Heart right ventricle (tissue), 16 donors: ENCODE data around the gene RYK. TPM values are rescaled to one million over a fixed set of nuclear protein-coding genes. Genes with fewer than 3 reads are reported as not detected.

Experiments used
- ATAC-seq, 8 donors: fragments of 200-7000 bp; cut with Tn5 transposase; one replicate each; pipeline ENCODE4 v1.9.1; 2020; ENCODE audit warnings: mild to moderate bottlenecking in 8 of 8, moderate library complexity in 8 of 8, moderate number of reproducible peaks in 1 of 8
- DNase-seq, 2 donors: peaks; one replicate each; pipeline ENCODE4 v3.0.0-alpha.2; 2020
- H3K27ac ChIP-seq, 10 donors: fragments of 200-600 bp; sonication (generic) in 2 of 10; one replicate each; pipeline versions ENCODE4 v1.5.0 to v1.8.0; 2020 to 2022; ENCODE audit warnings: mild to moderate bottlenecking in 3 of 10
- H3K27me3 ChIP-seq, 7 donors: fragments of 200-600 bp; one replicate each; pipeline ENCODE4 v1.8.0; 2021 to 2022; ENCODE audit warnings: mild to moderate bottlenecking in 2 of 7
- H3K36me3 ChIP-seq, 9 donors: fragments of 200-600 bp; sonication (generic) in 1 of 9; one replicate each; pipeline versions ENCODE4 v1.5.0 to v1.8.0; 2020 to 2022; ENCODE audit warnings: mild to moderate bottlenecking in 2 of 9
- H3K4me1 ChIP-seq, 9 donors: fragments of 200-600 bp; sonication (generic) in 1 of 9; one replicate each; pipeline versions ENCODE4 v1.5.0 to v1.8.0; 2020 to 2022; ENCODE audit warnings: mild to moderate bottlenecking in 4 of 9
- H3K4me3 ChIP-seq, 10 donors: fragments of 200-600 bp; sonication (generic) in 2 of 10; one replicate each; pipeline versions ENCODE4 v1.5.0 to v1.8.0; 2020 to 2022; ENCODE audit warnings: mild to moderate bottlenecking in 7 of 10, moderate library complexity in 2 of 10
- H3K9me3 ChIP-seq, 11 donors: fragments of 200-600 bp in 10 of 11; sonication (generic) in 2 of 11; one replicate each; pipeline versions ENCODE4 v1.5.0 to v1.8.0; 2013 to 2022; ENCODE audit warnings: mild to moderate bottlenecking in 2 of 11, control low read depth in 1 of 11, moderate library complexity in 1 of 11
- CTCF ChIP-seq, 9 donors: fragments of 200-600 bp; sonication (generic) in 2 of 9; IDR thresholded peaks; one replicate each; pipeline versions ENCODE4 v1.5.0 to v1.8.0; 2021 to 2022; ENCODE audit warnings: antibody characterized with exemption in 9 of 9, mild to moderate bottlenecking in 5 of 9, moderate library complexity in 1 of 9
- WGBS, 2 donors: extraction: QIAGEN DNeasy Blood & Tissue Kit; methylation state at CpG; one replicate each; pipeline ENCODE4 v1.1.7; 2013; ENCODE audit warnings: inconsistent platforms in 1 of 2; 5-methylcytosine and 5-hydroxymethylcytosine counted together
- intact Hi-C, 10 donors: fragments of 100-400 bp; cut with DNase I; formaldehyde crosslinking; loops; one replicate each; pipeline versions ENCODE4 v1.11.1 to v1.14.2; 2022
- polyA plus RNA-seq, 2 donors: library from polyadenylated mRNA; stranded (reverse); fragments of 200-250 nt; gene quantifications; one replicate each; pipeline ENCODE4 v1.2.3, GENCODE V29; 2013
- total RNA-seq, 10 donors: library from RNA; stranded (reverse); fragmentation: NEBNext Ultra II Directional in 3 of 10; extraction: Animal tissue kit (Norgen Biotek cat#: 25700) in 3 of 10; gene quantifications; one replicate each; pipeline versions ENCODE4 v1.2.1 to v1.2.4, GENCODE V29; 2021 to 2023
- donor health status: Arrhythmogenic right ventricular cardiomyopathy.
- donor health status: ischemic (EF 13 %, LVEDD 7.1; RV severe dilation, severe dysfunction).
- donor health status: healthy with polysubstance abuse.
- donor health status: DM: no; HTN: yes; CAD: no.
- donor health status: DM: no; HTN: no; CAD: no.
- donor health status: ischemic (EF 25% LVEDD 6.9; RV normal size, moderate dysfunction).
- donor health status: ischemic (EF 25% LVEDD 5.7; RV mildly dilated, moderate dysfunction).
- donor health status: healthy.
- donor health status: DM: yes; HTN: yes; CAD: no.
- donor health status: Ischemic cardiomyopathy.
- donor health status: ischemic (EF 35%, LVEDD 5.7; RV mildly dilated, moderate dysfunction).
- donor health status: nonischemic (EF 11% LVEDD 7.7; RV severe dilation, severe dysfunction).
- donor health status: DM: yes; HTN: yes; CAD: no.
- donor health status: PGD.
- donor health status: ischemic (EF 29% LVEDD 5.4; RV normal size, mild dysfunction).
- donor health status: nonischemic (EF 23%, LVEDD 6.1; RV moderate dilation, normal function).

The RYK gene
- total and polyA plus RNA-seq, 12 donors: 18.0 to 45.8 (median 36.5) TPM

GRCh38 chr3:134216851-134217250, 33.8 kb downstream of the RYK start:
- ATAC-seq (no peak), DNase-seq (no peak)
- no peaks in the 10 kb centered on the region for H3K27me3 ChIP-seq
- no peak overlapping the region for H3K4me3 ChIP-seq
- no peak for TF ChIP-seq CTCF (IDR thresholded peaks at IDR 0.05)
- peaks cover 0 to 43% (median 11%) of the 10 kb centered on the region in 9 donors for H3K4me1 ChIP-seq
- intact Hi-C loops: loop anchor here in 7 of 10 donors (5.0 to 10.0 kb wide), 6 partner anchors 148 to 402 kb away; partner anchors contain the start of genes AMOTL2 (in 2 of the 7), ANAPC13 (in 1 of the 7) and CEP63 (in 1 of the 7)
- peaks cover 0 to 25% (median 0%) of the 10 kb centered on the region in 9 donors for H3K36me3 ChIP-seq
- 96% methylated on average over 4 of the region's 4 CpGs for WGBS, 2 donors
- no peaks in the 10 kb centered on the region for H3K9me3 ChIP-seq
- no peak overlapping the region for H3K27ac ChIP-seq

GRCh38 chr3:134216191-134216764, 34.4 kb downstream of the RYK start:
- H3K36me3 ChIP-seq: peaks cover 0 to 21% (median 0%) of the 10 kb centered on the region in 9 donors
- H3K27ac ChIP-seq: no peak overlapping the region
- H3K4me1 ChIP-seq: peaks cover 0 to 49% (median 11%) of the 10 kb centered on the region in 9 donors
- DNase-seq: no peak
- no peaks in the 10 kb centered on the region for H3K27me3 ChIP-seq
- no peaks in the 10 kb centered on the region for H3K9me3 ChIP-seq
- intact Hi-C loops: loop anchor here in 7 of 10 donors (5.0 to 10.0 kb wide), 6 partner anchors 149 to 401 kb away; partner anchors contain the start of genes AMOTL2 (in 2 of the 7), ANAPC13 (in 1 of the 7) and CEP63 (in 1 of the 7)
- WGBS, 2 donors: 93 to 96% methylated on average over 10 of the region's 10 CpGs
- H3K4me3 ChIP-seq: no peak overlapping the region
- no peak for TF ChIP-seq CTCF (IDR thresholded peaks at IDR 0.05)
- ATAC-seq: no peak

- 91 to 92% methylated on average over 2 of the region's 2 CpGs for WGBS, 2 donors
- intact Hi-C loops: loop anchor here in 9 of 10 donors (5.0 to 10.0 kb wide), 14 partner anchors 38 to 399 kb away; partner anchors contain the start of genes AMOTL2 (in 2 of the 9), ANAPC13 (in 1 of the 9), CEP63 (in 1 of the 9) and RYK (in 1 of the 9)
- no peak overlapping the region for H3K4me3 ChIP-seq
- no peaks in the 10 kb centered on the region for H3K27me3 ChIP-seq
- peaks cover 0 to 46% (median 11%) of the 10 kb centered on the region in 9 donors for H3K4me1 ChIP-seq
- no peak overlapping the region for H3K27ac ChIP-seq
- H3K9me3 ChIP-seq: no peaks in the 10 kb centered on the region
- DNase-seq: no peak
- peaks cover 0 to 25% (median 0%) of the 10 kb centered on the region in 9 donors for H3K36me3 ChIP-seq
- TF ChIP-seq CTCF (IDR thresholded peaks at IDR 0.05): no peak
- ATAC-seq: no peak
Observed at GRCh38 chr3:134214239-134214638, 36.4 kb downstream of the RYK start.

DNA sequence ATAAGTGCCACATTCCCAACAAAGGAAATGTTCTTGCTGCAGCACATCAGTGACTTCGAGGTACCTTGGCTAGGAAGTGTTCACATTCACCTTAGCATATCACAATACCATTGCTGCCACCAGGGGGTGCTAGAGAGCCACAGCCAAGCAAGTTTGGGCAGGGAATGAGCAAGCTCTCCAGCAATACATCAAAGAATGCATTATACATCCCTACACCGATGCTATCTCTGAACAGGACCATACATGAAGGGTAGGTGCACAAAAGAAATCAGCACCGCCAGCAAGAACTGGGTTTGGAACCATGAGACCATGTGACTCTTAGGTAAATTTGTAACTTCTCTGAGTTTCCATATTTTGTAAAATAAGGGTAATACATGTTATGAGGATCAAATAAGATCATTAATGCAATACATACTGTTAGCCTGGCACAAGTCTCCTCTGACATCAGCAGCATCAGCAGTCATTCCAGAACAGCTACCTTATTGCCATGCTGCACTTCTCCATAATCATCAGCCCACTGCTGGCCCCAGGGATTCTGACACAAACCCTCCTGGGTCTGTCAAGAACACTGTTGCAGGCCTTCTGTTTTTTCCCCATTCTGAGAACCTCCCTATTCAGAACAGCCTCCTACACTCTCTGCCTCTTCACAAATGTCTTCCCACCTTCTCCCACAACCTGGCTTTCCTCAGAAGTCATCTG, 37.5 kb downstream of the RYK start:
- Histone ChIP-seq H3K27ac (no peak overlapping the region), H3K27me3 (no peaks in the 10 kb centered on the region), H3K4me3 (no peak overlapping the region), H3K9me3 (no peaks in the 10 kb centered on the region), H3K4me1 (peaks cover 0 to 46% (median 14%) of the 10 kb centered on the region in 9 donors), H3K36me3 (peaks cover 0 to 36% (median 0%) of the 10 kb centered on the region in 9 donors)
- DNase-seq: peak; percentile 75 to 78
- WGBS, 2 donors: 15 to 27% methylated on average over 3 of the region's 3 CpGs
- intact Hi-C loops: loop anchor here (1.0 to 10.0 kb wide), 18 partner anchors 39 to 398 kb away; partner anchors contain the start of genes AMOTL2 (in 2 of the 10), ANAPC13 (in 1 of the 10), CEP63 (in 1 of the 10) and RYK (in 1 of the 10)
- peak; percentile 88 to 99 (median 98) for TF ChIP-seq CTCF (IDR thresholded peaks at IDR 0.05)
- ATAC-seq: peak; percentile 77 to 93 (median 84)
